H9 (cell line): ENCODE data around the gene DNAJB9. TPM values are rescaled to one million over a fixed set of nuclear protein-coding genes. Genes with fewer than 3 reads are reported as not detected.
A peak's percentile ranks its signal among the peaks of the same experiment; 100 is the strongest.

Experiments
- DNase-seq: peaks from one replicate; pipeline ENCODE4 v3.0.0-alpha.2; 2017
- H2AFZ ChIP-seq: one replicate; pipeline ENCODE4 v1.6.1; 2013; ENCODE audit warnings: mild to moderate bottlenecking, low read length, control low read depth, moderate library complexity
- H2AK5ac ChIP-seq: 2 replicates; pipeline ENCODE4 v1.6.1; 2013; ENCODE audit warnings: low read length, control low read depth, mixed read lengths; ENCODE audit not compliant: insufficient read length
- H2BK120ac ChIP-seq: one replicate; pipeline ENCODE4 v1.6.1; 2013; ENCODE audit warnings: low read depth, mild to moderate bottlenecking, low read length, control low read depth, inconsistent platforms; ENCODE audit not compliant: poor library complexity, severe bottlenecking
- H2BK12ac ChIP-seq: 2 replicates; pipeline ENCODE4 v1.6.1; 2013; ENCODE audit warnings: low read length, control low read depth, mixed read lengths, low read depth; ENCODE audit not compliant: insufficient read length
- H2BK15ac ChIP-seq: 2 replicates; pipeline ENCODE4 v1.6.1; 2013; ENCODE audit warnings: low read depth, low read length, control low read depth
- H2BK20ac ChIP-seq: one replicate; pipeline ENCODE4 v1.6.1; 2013; ENCODE audit warnings: low read depth, mild to moderate bottlenecking, low read length, control low read depth, inconsistent platforms; ENCODE audit not compliant: poor library complexity, severe bottlenecking
- H2BK5ac ChIP-seq: 2 replicates; pipeline ENCODE4 v1.6.1; 2013; ENCODE audit warnings: low read length, control low read depth, mixed read lengths; ENCODE audit not compliant: insufficient read length
- H3K14ac ChIP-seq: 2 replicates; pipeline ENCODE4 v1.6.1; 2013; ENCODE audit warnings: low read length, control low read depth; ENCODE audit not compliant: insufficient read depth
- H3K18ac ChIP-seq: 2 replicates; pipeline ENCODE4 v1.6.1; 2013; ENCODE audit warnings: low read depth, mild to moderate bottlenecking, mixed read lengths, low read length, control low read depth; ENCODE audit not compliant: insufficient read length
- H3K23ac ChIP-seq: 2 replicates; pipeline ENCODE4 v1.6.1; 2013; ENCODE audit warnings: low read length, control low read depth, mixed read lengths, low read depth; ENCODE audit not compliant: insufficient read length
- H3K23me2 ChIP-seq: 2 replicates; pipeline ENCODE4 v1.6.1; 2013; ENCODE audit warnings: low read depth, mild to moderate bottlenecking, mixed read lengths, low read length, control low read depth; ENCODE audit not compliant: insufficient read length, poor library complexity, severe bottlenecking
- H3K27ac ChIP-seq: 2 replicates; pipeline ENCODE4 v1.5.1; 2013; ENCODE audit warnings: low read length, control low read depth, mixed read lengths, low read depth; ENCODE audit not compliant: insufficient read length
- H3K27me3 ChIP-seq: 2 replicates; pipeline ENCODE4 v1.6.1; 2013; ENCODE audit warnings: low read length, control low read depth, inconsistent platforms; ENCODE audit not compliant: insufficient read depth
- H3K4ac ChIP-seq: 2 replicates; pipeline ENCODE4 v1.6.1; 2013; ENCODE audit warnings: low read depth, mild to moderate bottlenecking, control low read depth, inconsistent platforms, low read length, moderate library complexity
- H3K4me1 ChIP-seq: 2 replicates; pipeline ENCODE4 v1.6.1; 2013; ENCODE audit warnings: low read length, control low read depth, inconsistent platforms; ENCODE audit not compliant: insufficient read depth
- H3K4me2 ChIP-seq: 2 replicates; pipeline ENCODE4 v1.6.1; 2013; ENCODE audit warnings: low read length, control low read depth, mixed read lengths; ENCODE audit not compliant: insufficient read length, insufficient read depth
- H3K56ac ChIP-seq: 2 replicates; pipeline ENCODE4 v1.6.1; 2013; ENCODE audit warnings: low read depth, mild to moderate bottlenecking, mixed read lengths, low read length, control low read depth; ENCODE audit not compliant: insufficient read length
- H3K79me1 ChIP-seq: 2 replicates; pipeline ENCODE4 v1.6.1; 2013; ENCODE audit warnings: low read depth, mild to moderate bottlenecking, moderate library complexity, low read length, control low read depth, inconsistent platforms; ENCODE audit not compliant: insufficient read depth, poor library complexity, severe bottlenecking
- H3K79me2 ChIP-seq: 2 replicates; pipeline ENCODE4 v1.6.1; 2013; ENCODE audit warnings: low read length, control low read depth, inconsistent platforms; ENCODE audit not compliant: insufficient read depth
- H3K9ac ChIP-seq: 2 replicates; pipeline ENCODE4 v1.6.1; 2013; ENCODE audit warnings: low read length, control low read depth, mixed read lengths; ENCODE audit not compliant: insufficient read length; ENCODE audit errors: extremely low read depth
- H3K9me3 ChIP-seq: one replicate; pipeline ENCODE4 v1.6.1; 2013; ENCODE audit warnings: low read depth, low read length, inconsistent platforms; ENCODE audit not compliant: control insufficient read depth
- H3T11ph ChIP-seq: one replicate; pipeline ENCODE4 v1.6.1; 2013; ENCODE audit warnings: mild to moderate bottlenecking, low read length, control low read depth, inconsistent platforms
- H4K20me1 ChIP-seq: one replicate; pipeline ENCODE4 v1.6.1; 2013; ENCODE audit not compliant: control insufficient read depth, insufficient read length, insufficient read depth
- H4K5ac ChIP-seq: 2 replicates; pipeline ENCODE4 v1.6.1; 2013; ENCODE audit warnings: low read depth, mild to moderate bottlenecking, mixed read lengths, low read length, control low read depth; ENCODE audit not compliant: insufficient read length
- H4K8ac ChIP-seq: replicated peaks from 2 replicates; pipeline ENCODE4 v1.6.1; 2013; ENCODE audit warnings: low read length, control low read depth, mixed read lengths, low read depth; ENCODE audit not compliant: insufficient read length
- H4K91ac ChIP-seq: 2 replicates; pipeline ENCODE4 v1.6.1; 2013; ENCODE audit warnings: low read depth, mild to moderate bottlenecking, moderate library complexity, mixed read lengths, low read length, control low read depth; ENCODE audit not compliant: insufficient read length
- H3K27ac Mint-ChIP-seq, 3 experiments: 2 replicates in 2 of 3; 3 replicates in 1 of 3; pipeline ENCODE4 v1.8.0; 2020 to 2021; ENCODE audit warnings: mixed read lengths in 3 of 3, mild to moderate bottlenecking in 1 of 3, moderate library complexity in 1 of 3
- H3K27me3 Mint-ChIP-seq: 2 replicates; pipeline ENCODE4 v1.8.0; 2021; ENCODE audit warnings: low read depth, mild to moderate bottlenecking, moderate library complexity, mixed read lengths
- H3K36me3 Mint-ChIP-seq, 3 experiments: 2 replicates in 2 of 3; 3 replicates in 1 of 3; pipeline ENCODE4 v1.8.0; 2020 to 2021; ENCODE audit warnings: low read depth in 3 of 3, mixed read lengths in 3 of 3; ENCODE audit not compliant: insufficient read depth in 1 of 3
- H3K4me1 Mint-ChIP-seq, 2 experiments: 2 replicates each; pipeline ENCODE4 v1.8.0; 2020; ENCODE audit warnings: mixed read lengths in 2 of 2
- H3K4me3 Mint-ChIP-seq, 2 experiments: 2 replicates in 1 of 2; 3 replicates in 1 of 2; pipeline ENCODE4 v1.8.0; 2020 to 2021; ENCODE audit warnings: mild to moderate bottlenecking in 2 of 2, mixed read lengths in 2 of 2, moderate library complexity in 1 of 2
- H3K9me3 Mint-ChIP-seq, 2 experiments: 2 replicates in 1 of 2; 3 replicates in 1 of 2; pipeline ENCODE4 v1.8.0; 2020; ENCODE audit warnings: mild to moderate bottlenecking in 2 of 2, mixed read lengths in 2 of 2, moderate library complexity in 1 of 2
- CTCF ChIP-seq: fragments of 200-600 bp; sonication (generic); conservative IDR thresholded peaks from 3 replicates; pipeline ENCODE4 v1.8.0; 2021; ENCODE audit warnings: antibody characterized with exemption, mild to moderate bottlenecking
- WGBS: extraction: QIAGEN DNeasy Blood & Tissue Kit; methylation state at CpG from one replicate; pipeline ENCODE4 v1.1.7; 2013; ENCODE audit warnings: missing lambda C conversion rate, low lambda C conversion rate, mixed read lengths; ENCODE audit not compliant: insufficient read length; ENCODE audit errors: extremely low coverage; 5-methylcytosine and 5-hydroxymethylcytosine counted together
- total RNA-seq: library from RNA; stranded (reverse); gene quantifications from 2 replicates; pipeline ENCODE4 v1.2.1, GENCODE V29; 2021

Gene DNAJB9
- total RNA-seq, 1 experiment from 2014 or later: 11.3 TPM

GRCh38 chr7:108613949-108614381 lies 44.3 kb downstream of the DNAJB9 start:
- Mint-ChIP-seq H3K27me3 (no peaks in the 10 kb centered on the region), H3K36me3 (no peaks in the 10 kb centered on the region), H3K27ac (peak overlapping the region in 2 of 3 experiments; percentile 11 to 61; a peak in 1 of 7 replicates), H3K4me1 (peaks cover 30% of the 10 kb centered on the region in 2 experiments), H3K4me3 (no peak overlapping the region), H3K9me3 (no peaks in the 10 kb centered on the region; a peak in 1 of 5 replicates)
- no peak overlapping the region for H4K91ac ChIP-seq
- no peak overlapping the region for H3K27ac ChIP-seq
- no peaks in the 10 kb centered on the region for H3K79me1 ChIP-seq
- H3K56ac ChIP-seq: no peak overlapping the region
- no peak overlapping the region for H4K5ac ChIP-seq
- no peaks in the 10 kb centered on the region for H3K23me2 ChIP-seq
- no peak overlapping the region for H4K8ac ChIP-seq
- H2BK5ac ChIP-seq: no peak overlapping the region
- DNase-seq: no peak
- H2BK120ac ChIP-seq: no peak overlapping the region
- no peaks in the 10 kb centered on the region for H4K20me1 ChIP-seq
- H3K18ac ChIP-seq: no peak overlapping the region
- H2BK20ac ChIP-seq: no peak overlapping the region
- H3K79me2 ChIP-seq: no peaks in the 10 kb centered on the region
- H3K9me3 ChIP-seq: no peaks in the 10 kb centered on the region
- peaks cover 10% of the 10 kb centered on the region; the same call in 1 of the 2 replicates for H3K4me1 ChIP-seq
- H3T11ph ChIP-seq: no peak overlapping the region
- H3K4me2 ChIP-seq: no peak overlapping the region
- H3K27me3 ChIP-seq: no peaks in the 10 kb centered on the region
- TF ChIP-seq CTCF: no peak
- no peak overlapping the region for H3K9ac ChIP-seq
- H2AFZ ChIP-seq: peak overlapping the region; percentile 32
- no peak overlapping the region for H3K4ac ChIP-seq
- no CpG with 5 or more reads among the region's 4 CpGs for WGBS
- no peak overlapping the region for H2BK12ac ChIP-seq
- no peak overlapping the region for H3K14ac ChIP-seq
- no peak overlapping the region for H3K23ac ChIP-seq
- H2AK5ac ChIP-seq: no peak overlapping the region
- H2BK15ac ChIP-seq: no peak overlapping the region
